GM20000 (cell line): ENCODE measurements around the gene RTCA.
"Not testable (repeated sequence)": the region's sequence is repeated elsewhere in the genome, so short reads cannot be mapped to it uniquely, and the experiment has no call there.

Experiments
- DNase-seq: peaks from one replicate; pipeline ENCODE4 v3.0.0; 2012; ENCODE audit warnings: low spot score
- TF ChIP-seq, protein P1 (sequence below): IDR thresholded peaks from 2 replicates; pipeline ENCODE4 v1.5.1; 2012; ENCODE audit warnings: mild to moderate bottlenecking, control low read depth; ENCODE audit errors: extremely low read depth, missing control alignments

The RTCA gene

DNA sequence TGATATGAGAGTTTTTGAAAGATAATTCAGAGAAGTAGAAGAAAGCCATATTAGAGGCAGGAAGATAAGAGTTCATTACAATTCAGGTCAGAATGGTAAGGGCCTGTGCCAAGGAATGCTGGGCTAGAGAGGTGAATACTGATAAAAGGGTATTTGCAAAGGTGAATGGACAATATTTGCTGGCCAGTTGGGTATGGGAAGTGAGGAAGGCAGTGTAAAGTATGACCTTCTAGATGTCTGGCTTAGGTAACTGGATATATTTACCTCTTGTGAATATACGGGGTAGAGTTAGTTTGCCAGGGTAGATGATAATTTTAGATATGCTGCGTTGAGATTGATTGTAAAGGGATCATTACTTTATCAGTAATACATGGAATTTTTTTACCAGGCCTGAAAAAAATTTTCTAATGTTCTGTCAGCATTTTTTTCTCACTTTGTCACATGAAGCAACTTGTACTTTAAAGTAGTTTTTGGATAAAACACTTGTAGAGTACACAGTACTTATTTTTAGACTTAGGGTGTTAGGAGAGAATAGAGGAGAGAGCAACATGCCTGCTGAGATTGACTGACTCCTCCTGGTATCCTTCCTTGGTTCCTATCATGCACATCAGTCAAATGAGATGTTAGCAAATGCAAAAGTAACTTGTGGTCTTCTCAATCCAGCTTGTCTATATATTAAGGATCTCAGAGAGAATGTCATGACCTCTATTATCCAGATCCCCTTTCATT, 14.1 kb downstream of the RTCA start:
- TF ChIP-seq, protein P1, sequence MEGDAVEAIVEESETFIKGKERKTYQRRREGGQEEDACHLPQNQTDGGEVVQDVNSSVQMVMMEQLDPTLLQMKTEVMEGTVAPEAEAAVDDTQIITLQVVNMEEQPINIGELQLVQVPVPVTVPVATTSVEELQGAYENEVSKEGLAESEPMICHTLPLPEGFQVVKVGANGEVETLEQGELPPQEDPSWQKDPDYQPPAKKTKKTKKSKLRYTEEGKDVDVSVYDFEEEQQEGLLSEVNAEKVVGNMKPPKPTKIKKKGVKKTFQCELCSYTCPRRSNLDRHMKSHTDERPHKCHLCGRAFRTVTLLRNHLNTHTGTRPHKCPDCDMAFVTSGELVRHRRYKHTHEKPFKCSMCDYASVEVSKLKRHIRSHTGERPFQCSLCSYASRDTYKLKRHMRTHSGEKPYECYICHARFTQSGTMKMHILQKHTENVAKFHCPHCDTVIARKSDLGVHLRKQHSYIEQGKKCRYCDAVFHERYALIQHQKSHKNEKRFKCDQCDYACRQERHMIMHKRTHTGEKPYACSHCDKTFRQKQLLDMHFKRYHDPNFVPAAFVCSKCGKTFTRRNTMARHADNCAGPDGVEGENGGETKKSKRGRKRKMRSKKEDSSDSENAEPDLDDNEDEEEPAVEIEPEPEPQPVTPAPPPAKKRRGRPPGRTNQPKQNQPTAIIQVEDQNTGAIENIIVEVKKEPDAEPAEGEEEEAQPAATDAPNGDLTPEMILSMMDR = no peak

DNA sequence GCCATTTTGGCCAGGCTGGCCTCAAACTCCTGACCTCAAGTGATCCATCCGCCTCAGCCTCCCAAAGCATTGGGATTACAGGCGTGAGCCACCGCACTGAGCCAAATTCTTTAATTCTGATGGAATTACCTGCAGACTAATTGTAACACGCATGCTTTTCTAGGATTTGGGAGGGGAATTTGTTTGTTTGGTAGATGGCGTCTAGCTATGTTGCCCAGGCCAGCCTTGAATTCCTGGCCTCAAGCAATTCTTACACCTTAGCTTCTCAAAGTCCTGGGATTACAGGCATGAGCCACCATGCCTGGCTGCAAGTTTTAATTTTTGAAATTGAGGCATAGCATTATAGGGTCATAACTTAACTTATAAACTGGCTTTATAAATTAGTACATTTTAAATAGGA, 18.6 kb downstream of the RTCA start:
- TF ChIP-seq, protein P1 = no peak

More for the DNA sequence above, 14.1 kb downstream of the RTCA start:
- DNase-seq = no peak

DNA sequence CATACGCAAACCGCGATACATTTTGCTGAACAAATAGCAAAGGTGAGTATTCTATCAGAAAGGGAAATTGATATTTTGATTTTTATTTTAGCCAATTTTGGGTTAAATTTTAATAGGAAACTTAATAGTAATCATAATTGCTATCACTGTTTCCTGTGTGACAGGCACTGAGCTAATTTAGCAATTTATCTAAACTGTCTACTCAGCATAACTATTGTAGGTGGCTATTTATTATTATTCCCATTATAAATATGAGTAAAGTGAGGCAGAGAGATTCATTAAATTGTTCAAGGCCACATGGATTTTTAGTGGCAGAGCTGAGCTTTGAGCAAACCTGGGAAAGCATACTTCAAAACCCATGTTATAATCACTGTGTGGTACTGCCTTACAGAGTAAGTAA, 21.1 kb downstream of the RTCA start:
- TF ChIP-seq, protein P1 = no peak
- DNase-seq = no peak

More for the DNA sequence above, 18.6 kb downstream of the RTCA start:
- DNase-seq = no peak

DNA sequence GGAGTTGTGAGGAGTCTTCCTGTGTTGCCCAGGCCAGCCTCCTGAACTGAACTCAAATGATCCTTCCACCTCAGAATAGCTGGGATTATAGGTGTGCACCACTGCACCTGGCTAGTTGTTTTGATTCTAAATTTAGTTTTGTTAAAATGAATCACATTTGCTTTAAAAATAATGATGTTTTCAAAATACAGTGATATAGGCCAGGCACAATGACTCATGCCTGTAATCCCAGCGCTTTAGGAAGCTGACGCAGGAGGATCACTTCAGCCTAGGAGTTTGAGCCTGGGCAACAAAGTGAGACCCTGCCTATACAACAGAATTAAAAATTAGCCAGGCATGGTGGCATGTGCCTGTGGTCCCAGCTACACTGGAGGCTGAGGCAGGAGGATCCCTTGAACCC, 24.3 kb downstream of the RTCA start:
- DNase-seq = no peak
- TF ChIP-seq, protein P1 = no peak

DNA sequence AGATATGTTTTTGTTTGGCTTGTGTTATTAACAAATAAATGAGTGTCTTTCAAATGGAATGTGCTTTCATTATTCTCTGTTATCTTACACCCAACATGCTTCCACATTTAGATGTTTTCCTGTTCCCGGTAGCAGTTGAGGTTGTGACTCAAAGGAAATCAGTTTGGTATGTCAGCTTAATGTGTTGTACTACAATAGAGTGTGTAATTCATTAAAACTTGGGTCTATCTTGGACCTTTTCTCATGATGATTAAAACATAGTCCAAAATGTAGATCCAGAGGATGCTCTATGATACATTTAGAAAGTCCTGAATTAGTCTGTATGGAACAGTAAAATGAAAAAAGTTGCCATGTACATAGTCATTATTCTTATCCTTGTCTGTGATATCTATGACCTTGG, 26.7 kb downstream of the RTCA start:
- DNase-seq = no peak
- TF ChIP-seq, protein P1 = no peak

DNA sequence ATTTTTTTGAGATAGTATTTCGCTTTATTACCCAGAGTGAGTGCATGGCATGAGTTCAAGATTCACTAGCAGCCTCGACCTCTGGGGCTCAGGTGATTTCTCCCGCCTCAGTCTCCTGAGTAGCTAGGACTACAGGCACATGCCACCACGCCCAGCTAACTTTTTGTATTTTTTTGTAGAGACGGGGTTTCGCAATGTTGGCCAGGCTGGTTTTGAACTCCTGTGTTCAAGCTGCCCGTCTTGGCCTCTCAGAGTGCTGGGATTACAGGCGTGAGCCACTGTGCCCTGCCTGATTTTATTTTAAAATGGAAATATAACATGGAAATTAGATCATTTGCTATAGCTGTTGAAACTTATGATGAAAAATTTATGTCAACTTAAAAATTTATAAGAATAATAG, 30.1 kb downstream of the RTCA start:
- DNase-seq = no peak
- TF ChIP-seq, protein P1 = no peak

DNA sequence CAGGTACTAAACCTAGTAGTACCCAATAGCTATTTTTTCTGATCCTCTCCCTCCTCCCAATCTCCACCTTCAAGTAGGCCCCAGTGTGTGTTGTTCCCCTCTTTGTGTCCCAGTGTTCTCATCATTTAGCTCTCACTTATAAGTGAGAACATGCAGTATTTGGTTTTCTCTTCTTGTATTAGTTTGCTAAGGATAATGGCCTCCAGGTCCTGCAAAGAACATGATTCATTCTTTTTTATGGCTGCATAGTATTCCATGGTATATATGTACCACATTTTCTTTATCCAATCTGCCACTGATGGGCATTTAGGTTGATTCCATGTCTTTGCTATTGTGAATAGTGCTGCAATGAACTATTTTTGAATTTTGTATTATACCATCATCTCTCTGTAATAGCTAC, 31.0 kb downstream of the RTCA start:
- not testable (repeated sequence) for DNase-seq

DNA sequence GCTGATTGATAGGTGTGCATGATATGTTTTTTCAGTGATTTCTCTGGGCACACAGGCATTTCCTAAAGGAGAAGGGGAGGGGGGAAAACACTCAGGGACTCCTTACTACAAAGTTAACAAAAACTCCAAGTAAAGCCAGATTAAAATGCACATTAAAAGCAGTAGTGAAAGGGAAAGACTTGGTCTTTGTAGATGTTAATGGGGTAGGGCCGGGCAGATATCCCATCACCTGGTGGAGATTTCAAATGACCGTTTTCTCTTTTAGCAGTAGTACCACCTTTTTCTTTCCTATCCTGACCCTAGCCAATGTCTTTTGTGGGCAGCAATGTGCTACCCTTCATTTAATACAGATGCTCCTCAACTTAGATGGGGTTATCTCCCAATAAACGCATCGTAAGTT, 32.5 kb downstream of the RTCA start:
- DNase-seq = no peak
- TF ChIP-seq, protein P1 = no peak
